Diencephalon (tissue), 1 donor: ENCODE results near the gene RBP2. TPM values are rescaled to one million over a fixed set of nuclear protein-coding genes. Genes with fewer than 3 reads are reported as not detected.

Experiments
- total RNA-seq: library from RNA; depleted of rRNA; stranded (reverse); fragments of >200 nt; gene quantifications from one replicate; pipeline ENCODE4 v1.2.3, GENCODE V29; 2014

RBP2 gene
- not detected for total RNA-seq

GRCh38 chr3:139476348-139476747 is at the start of gene RBP2:
Gene RBP2, minus strand, starts transcription at chr3:139476516. Its CDS starts 57 bp downstream, at chr3:139476459.

Other genes starting within 250 kb of the RBP2 start
- gene MRPS22, start 132.5 kb downstream of the RBP2 start, total RNA-seq, result 69.2 TPM
- gene COPB2, start 86.9 kb downstream of the RBP2 start, total RNA-seq, result 111 TPM
- gene RBP1, start 63.2 kb upstream of the RBP2 start, total RNA-seq, result 42.0 TPM
- 6.9 TPM for gene NMNAT3, start 201.5 kb upstream of the RBP2 start, total RNA-seq